Endothelial cell of umbilical vein (primary cell): ENCODE data around the gene IPO4. TPM values are rescaled to one million over a fixed set of nuclear protein-coding genes. Genes with fewer than 3 reads are reported as not detected.

Experiments used
- BruUV-seq: library from RNA; stranded (reverse); fragments of 400-500 nt; replicated peaks from 2 replicates; lab custom pipeline; 2021; lab: Mats Ljungman, UMichigan
- CTCF ChIA-PET: fragments of 300-600, 350-600 bp; sonication (Branson Sonifier 250); formaldehyde crosslinking; loops from one replicate; lab custom pipeline; 2021; ENCODE audit warnings: antibody characterized with exemption, inconsistent platforms; lab: Charles Lee
- POLR2A ChIA-PET: fragments of 300-600, 350-600 bp; sonication (Branson Sonifier 250); formaldehyde crosslinking; loops from one replicate; lab custom pipeline; 2021; ENCODE audit warnings: antibody characterized with exemption, inconsistent platforms; lab: Charles Lee
- DNase-seq: peaks from one replicate; pipeline ENCODE4 v3.0.0-alpha.2; 2011; ENCODE audit warnings: low read depth, low spot score
- FAIRE-seq: peaks from 2 replicates; lab custom pipeline; 2011; peaks lifted over from hg19 to GRCh38; lab: Jason Lieb, UNC
- H2AFZ ChIP-seq: 2 replicates; pipeline ENCODE4 v1.6.0; 2012; ENCODE audit warnings: low read depth, low read length, control low read depth, inconsistent platforms
- H3K27ac ChIP-seq: 2 replicates; pipeline ENCODE4 v1.5.1; 2011; ENCODE audit warnings: low read depth, mild to moderate bottlenecking, control low read depth, low read length, moderate library complexity; ENCODE audit not compliant: insufficient read depth
- H3K27me3 ChIP-seq, 2 experiments: 2 replicates each; pipeline versions ENCODE4 v1.6.0 to v1.6.1; 2011; ENCODE audit warnings: low read length in 2 of 2, mixed read lengths in 1 of 2; ENCODE audit not compliant: control insufficient read depth in 2 of 2, insufficient read depth in 2 of 2
- H3K36me3 ChIP-seq, 2 experiments: 2 replicates in 1 of 2; 3 replicates in 1 of 2; pipeline ENCODE4 v1.5.1; 2011; ENCODE audit warnings: low read length in 2 of 2, mild to moderate bottlenecking in 1 of 2, moderate library complexity in 1 of 2; ENCODE audit not compliant: control insufficient read depth in 2 of 2, insufficient read depth in 2 of 2; ENCODE audit errors: extremely low read depth in 1 of 2
- H3K4me1 ChIP-seq: 3 replicates; pipeline ENCODE4 v1.5.1; 2011; ENCODE audit warnings: mild to moderate bottlenecking, low read length; ENCODE audit not compliant: control insufficient read depth, insufficient read depth; ENCODE audit errors: extremely low read depth
- H3K4me2 ChIP-seq: 2 replicates; pipeline ENCODE4 v1.6.1; 2011; ENCODE audit warnings: low read length, control low read depth, mixed read lengths; ENCODE audit not compliant: insufficient read depth
- H3K4me3 ChIP-seq, 3 experiments: fragments of 200-600 bp in 1 of 3; sonication (generic), shearing (Covaris generic) in 1 of 3; replicated peaks in 1 of 3; 2 replicates each; pipeline ENCODE4 v1.5.1; 2011 to 2016; ENCODE audit warnings: control low read depth in 3 of 3, low read length in 3 of 3, mild to moderate bottlenecking in 2 of 3, inconsistent platforms in 1 of 3, low read depth in 1 of 3, moderate library complexity in 1 of 3; ENCODE audit not compliant: insufficient read depth in 1 of 3
- H3K79me2 ChIP-seq: 2 replicates; pipeline ENCODE4 v1.6.0; 2012; ENCODE audit warnings: low read length, inconsistent platforms; ENCODE audit not compliant: control insufficient read depth, insufficient read depth
- H3K9ac ChIP-seq: replicated peaks from 2 replicates; pipeline ENCODE3; 2011; ENCODE audit warnings: low read length, control low read depth; ENCODE audit not compliant: insufficient read depth; ENCODE audit errors: extremely low read depth
- H3K9me1 ChIP-seq: replicated peaks from 3 replicates; pipeline ENCODE4 v1.6.0; 2011; ENCODE audit warnings: mild to moderate bottlenecking, low read length; ENCODE audit not compliant: control insufficient read depth, insufficient read depth; ENCODE audit errors: extremely low read depth
- H3K9me3 ChIP-seq: replicated peaks from 2 replicates; pipeline ENCODE4 v1.5.1; 2012; ENCODE audit warnings: low read length, inconsistent platforms; ENCODE audit not compliant: control insufficient read depth, insufficient read depth
- H4K20me1 ChIP-seq: replicated peaks from 2 replicates; pipeline ENCODE3; 2011; ENCODE audit warnings: mild to moderate bottlenecking, low read length; ENCODE audit not compliant: control insufficient read depth, insufficient read depth; ENCODE audit errors: extremely low read depth
- EZH2 ChIP-seq: IDR thresholded peaks from 2 replicates; pipeline ENCODE4 v1.6.1; 2012; ENCODE audit warnings: borderline replicate concordance, low read depth, mild to moderate bottlenecking, moderate library complexity, low read length, inconsistent platforms; ENCODE audit not compliant: severe bottlenecking
- FOS ChIP-seq: IDR thresholded peaks from 2 replicates; pipeline ENCODE4 v1.6.1; 2011; ENCODE audit warnings: mild to moderate bottlenecking, low read length, moderate library complexity, borderline replicate concordance; ENCODE audit not compliant: insufficient read depth
- GATA2 ChIP-seq: IDR thresholded peaks from 2 replicates; pipeline ENCODE4 v1.7.0; 2011; ENCODE audit warnings: low read depth, mild to moderate bottlenecking, moderate library complexity, mixed read lengths, low read length; ENCODE audit not compliant: insufficient read length, insufficient read depth
- JUN ChIP-seq: IDR thresholded peaks from 2 replicates; pipeline ENCODE4 v1.6.1; 2011; ENCODE audit warnings: borderline replicate concordance, low read depth; ENCODE audit not compliant: insufficient read length, insufficient read depth
- MAX ChIP-seq: IDR thresholded peaks from 2 replicates; pipeline ENCODE4 v1.6.1; 2011; ENCODE audit not compliant: insufficient read depth, insufficient read length
- MYC ChIP-seq: IDR thresholded peaks from one replicate; pipeline ENCODE4 v1.6.1; 2011; ENCODE audit warnings: mild to moderate bottlenecking, low read depth, low read length
- POLR2A ChIP-seq: IDR thresholded peaks from 2 replicates; pipeline ENCODE4 v1.6.1; 2012; ENCODE audit warnings: low read depth, mild to moderate bottlenecking, control low read depth, low read length
- POLR2AphosphoS5 ChIP-seq: IDR thresholded peaks from 2 replicates; pipeline ENCODE4 v1.6.1; 2012; ENCODE audit warnings: low read depth, mild to moderate bottlenecking, control low read depth, low read length, moderate library complexity; ENCODE audit not compliant: insufficient read depth
- dilution Hi-C: fragments of 300-500 bp; cut with MboI; formaldehyde crosslinking; loops from one replicate; pipeline ENCODE4 v1.15.0; 2019; ENCODE audit warnings: low sequenced_read_pairs; ENCODE audit not compliant: extremely low pct_ligation_motif_present
- intact Hi-C: fragments of 100-400 bp; cut with micrococcal nuclease; formaldehyde crosslinking; loops from one replicate; pipeline ENCODE4 v1.10.0; 2022
- polyA plus RNA-seq, 4 experiments: library from polyadenylated mRNA; depleted of rRNA in 3 of 4; stranded (reverse) in 3 of 4; unstranded in 1 of 4; fragments of >200 nt; gene quantifications; 2 replicates each; pipeline versions ENCODE4 v1.2.1 to v1.2.3, GENCODE V29; 2011 to 2012; ENCODE audit warnings: missing spikeins in 1 of 4
- total RNA-seq: library from RNA; stranded (reverse); gene quantifications from 2 replicates; pipeline ENCODE4 v1.2.3, GENCODE V29; 2021
- TF ChIP-seq, protein P1 (sequence below), 2 donors: IDR thresholded peaks; 1 replicate in 1 of 2; 2 replicates in 1 of 2; pipeline ENCODE4 v1.5.1; 2011; ENCODE audit warnings: low read length in 2 of 2, mild to moderate bottlenecking in 2 of 2, moderate library complexity in 2 of 2, control low read depth in 1 of 2, inconsistent platforms in 1 of 2, low read depth in 1 of 2; ENCODE audit not compliant: insufficient read depth in 1 of 2; ENCODE audit errors: extremely low read depth in 1 of 2

Gene IPO4
- total and polyA plus RNA-seq, 2 donors (not counting 3 experiments of a cell fraction or from before 2014, with no cell fraction given): 24.6 to 66.5 TPM

DNA sequence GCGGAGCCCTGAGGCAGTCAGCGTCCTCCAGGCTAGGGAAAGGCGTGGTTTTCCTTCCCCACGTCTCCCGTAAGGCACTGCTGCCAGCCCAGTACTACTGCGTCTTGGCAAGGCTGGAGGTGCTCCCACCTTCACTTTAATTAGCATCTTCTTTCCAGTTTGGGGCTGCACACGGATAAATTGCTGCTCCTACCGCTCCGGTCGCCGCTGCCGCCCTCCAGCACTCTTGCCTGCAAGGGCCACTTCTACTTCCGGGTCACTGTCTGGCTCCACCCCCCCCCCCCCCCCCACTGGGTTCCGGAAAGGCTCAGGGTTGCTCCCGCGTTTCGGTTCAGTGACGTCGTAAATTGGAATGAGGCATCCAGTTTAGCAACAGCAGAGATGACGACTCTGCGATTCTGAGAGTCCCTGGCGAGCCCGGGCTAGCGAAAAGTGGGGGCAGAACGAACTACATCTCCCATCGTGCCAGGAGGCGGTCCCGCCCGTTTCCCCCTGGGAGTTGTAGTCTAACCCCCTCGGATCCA, 43.6 kb upstream of the IPO4 start, which contains the start of gene NEDD8:
TSS of gene NEDD8 (minus strand) at position 247 of the 524 bp plus-strand sequence. CDS start at position 147, 100 bp downstream.
- Histone ChIP-seq H3K9me3 (no peaks in the 10 kb centered on the region), H4K20me1 (no peaks in the 10 kb centered on the region), H3K9me1 (no peaks in the 10 kb centered on the region), H3K9ac (peak within 1 kb of the TSS; percentile 95), H3K36me3 (peaks cover 8 to 10% of the 10 kb centered on the region in 2 experiments), H3K4me1 (peaks cover 31% of the 10 kb centered on the region), H3K27ac (peak within 1 kb of the TSS; percentile 88), H3K4me2 (peak within 1 kb of the TSS; percentile 73), H3K27me3 (no peaks in the 10 kb centered on the region), H3K4me3 (peak within 1 kb of the TSS; percentile 63 to 87 (median 67)), H3K79me2 (peaks cover 55% of the 10 kb centered on the region), H2AFZ (peak within 1 kb of the TSS; percentile 73)
- ChIA-PET POLR2A (interaction anchor here (0.6 to 1.6 kb wide), 2 partner anchors 10 to 19 kb away, joined by 3 to 6 read pairs; partner anchors contain the start of genes CHMP4A and TINF2), CTCF (interaction anchor here (0.7 to 1.9 kb wide), 5 partner anchors 9 to 76 kb away, joined by 3 to 11 read pairs (median 5); partner anchors contain the start of genes CIDEB, MDP1 and TINF2)
- intact Hi-C loops (loop anchor here (1.0 to 2.0 kb wide), 5 partner anchors 8 to 117 kb away; partner anchors contain the start of genes CHMP4A, TINF2 and TM9SF1), dilution Hi-C loops (no loop called here)
- TF ChIP-seq FOS (no peak), POLR2A (peak; percentile 40)
- FAIRE-seq: no peak
- DNase-seq: peak; percentile 94
- BruUV-seq: no TSS peak

DNA sequence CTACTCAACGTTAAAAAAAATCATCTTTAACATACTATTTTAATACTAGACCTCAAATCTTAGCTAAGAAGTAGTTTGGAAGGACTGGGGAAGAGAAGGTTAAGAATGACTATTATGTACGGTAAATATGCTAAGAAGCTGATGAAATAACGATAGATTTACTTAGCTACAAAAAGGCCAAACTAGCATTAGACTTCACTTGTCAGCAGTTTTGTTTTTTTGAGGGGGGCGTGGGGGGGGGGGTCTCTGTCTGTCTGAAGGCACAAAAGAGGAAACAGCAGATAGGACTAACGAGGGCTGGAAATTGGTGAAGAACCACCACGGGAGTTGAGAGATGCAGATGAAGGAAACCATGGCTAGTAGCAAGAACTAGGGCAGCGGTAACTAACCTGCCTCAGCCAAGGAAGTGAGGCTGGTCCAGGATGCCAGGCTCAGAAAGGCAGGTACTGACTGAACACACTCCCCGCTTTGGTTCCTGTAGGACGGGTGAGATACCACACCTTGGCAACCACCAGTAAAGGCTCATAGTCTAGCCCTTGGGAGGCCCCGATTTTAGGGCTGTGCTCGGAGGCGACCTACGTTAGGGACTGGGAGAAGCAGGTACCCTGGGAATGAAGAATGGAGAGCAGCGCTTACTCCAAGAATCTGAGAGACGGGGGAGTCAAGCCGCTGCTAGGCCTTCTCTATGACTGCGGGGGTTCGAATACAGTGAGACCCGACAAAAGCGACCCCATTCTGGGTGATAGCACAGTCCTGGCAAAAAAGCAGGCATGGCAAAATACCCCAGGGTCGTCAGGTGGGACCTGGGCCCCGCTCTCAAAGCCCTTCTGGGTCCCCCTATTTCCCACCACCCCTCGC, 42.9 kb upstream of the IPO4 start:
- Histone ChIP-seq H3K27ac (peak overlapping the region; percentile 88), H3K9ac (peak overlapping the region; percentile 95), H3K36me3 (peaks cover 4 to 10% of the 10 kb centered on the region in 2 experiments), H3K79me2 (peaks cover 62% of the 10 kb centered on the region), H3K27me3 (no peaks in the 10 kb centered on the region), H3K4me3 (peak overlapping the region; percentile 63 to 87 (median 67)), H3K4me2 (peak overlapping the region; percentile 67), H4K20me1 (no peaks in the 10 kb centered on the region), H3K9me1 (no peaks in the 10 kb centered on the region), H2AFZ (peak overlapping the region; percentile 73), H3K4me1 (peaks cover 38% of the 10 kb centered on the region), H3K9me3 (no peaks in the 10 kb centered on the region)
- CTCF ChIA-PET: interaction anchor here (1.2 kb wide), 1 partner anchor 10 kb away, joined by 3 read pairs; no protein-coding TSS in a partner anchor
- TSS peak; percentile 65 for BruUV-seq
- no peak for FAIRE-seq
- intact Hi-C loops: loop anchor here (1.0 to 2.0 kb wide), 5 partner anchors 7 to 116 kb away; partner anchors contain the start of genes CHMP4A, TINF2 and TM9SF1
- no peak for DNase-seq
- dilution Hi-C loops: no loop called here
- POLR2A ChIA-PET: interaction anchor here (0.6 kb wide), 1 partner anchor 17 kb away, joined by 5 read pairs; no protein-coding TSS in a partner anchor
- TF ChIP-seq MAX: no peak
- TF ChIP-seq, protein P1, sequence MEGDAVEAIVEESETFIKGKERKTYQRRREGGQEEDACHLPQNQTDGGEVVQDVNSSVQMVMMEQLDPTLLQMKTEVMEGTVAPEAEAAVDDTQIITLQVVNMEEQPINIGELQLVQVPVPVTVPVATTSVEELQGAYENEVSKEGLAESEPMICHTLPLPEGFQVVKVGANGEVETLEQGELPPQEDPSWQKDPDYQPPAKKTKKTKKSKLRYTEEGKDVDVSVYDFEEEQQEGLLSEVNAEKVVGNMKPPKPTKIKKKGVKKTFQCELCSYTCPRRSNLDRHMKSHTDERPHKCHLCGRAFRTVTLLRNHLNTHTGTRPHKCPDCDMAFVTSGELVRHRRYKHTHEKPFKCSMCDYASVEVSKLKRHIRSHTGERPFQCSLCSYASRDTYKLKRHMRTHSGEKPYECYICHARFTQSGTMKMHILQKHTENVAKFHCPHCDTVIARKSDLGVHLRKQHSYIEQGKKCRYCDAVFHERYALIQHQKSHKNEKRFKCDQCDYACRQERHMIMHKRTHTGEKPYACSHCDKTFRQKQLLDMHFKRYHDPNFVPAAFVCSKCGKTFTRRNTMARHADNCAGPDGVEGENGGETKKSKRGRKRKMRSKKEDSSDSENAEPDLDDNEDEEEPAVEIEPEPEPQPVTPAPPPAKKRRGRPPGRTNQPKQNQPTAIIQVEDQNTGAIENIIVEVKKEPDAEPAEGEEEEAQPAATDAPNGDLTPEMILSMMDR (IDR thresholded peaks at IDR 0.05; ENCODE audit: extremely low read depth in 1 of 2, insufficient read depth in 1 of 2, low read depth in 1 of 2, low read length in 2 of 2): no peak
- no peak for TF ChIP-seq GATA2
- TF ChIP-seq POLR2A: no peak
- no peak for TF ChIP-seq MYC
- TF ChIP-seq POLR2AphosphoS5: no peak
- no peak for TF ChIP-seq EZH2
- no peak for TF ChIP-seq JUN
- TF ChIP-seq FOS: no peak
